Osteoblast (primary cell): ENCODE measurements around the gene TMEM164. TPM values are rescaled to one million over a fixed set of nuclear protein-coding genes. Genes with fewer than 3 reads are reported as not detected.
A peak's percentile ranks its signal among the peaks of the same experiment; 100 is the strongest.

Experiments used
- DNase-seq: peaks from one replicate; pipeline ENCODE4 v3.0.0; 2011; ENCODE audit warnings: low spot score, mixed read lengths; ENCODE audit not compliant: insufficient read length; ENCODE audit errors: missing footprints
- H2AFZ ChIP-seq: 2 replicates; pipeline ENCODE4 v1.6.0; 2011; ENCODE audit warnings: mild to moderate bottlenecking, low read length
- H3K27ac ChIP-seq: 2 replicates; pipeline ENCODE4 v1.5.1; 2011; ENCODE audit warnings: mild to moderate bottlenecking, low read depth, low read length, moderate library complexity
- H3K27me3 ChIP-seq: 2 replicates; pipeline ENCODE4 v1.6.0; 2012; ENCODE audit warnings: mild to moderate bottlenecking, control low read depth, inconsistent platforms, low read length, moderate library complexity; ENCODE audit not compliant: insufficient read depth
- H3K36me3 ChIP-seq: 2 replicates; pipeline ENCODE4 v1.5.1; 2011; ENCODE audit warnings: mild to moderate bottlenecking, low read length, control low read depth, moderate library complexity; ENCODE audit not compliant: insufficient read depth
- H3K4me1 ChIP-seq: 2 replicates; pipeline ENCODE4 v1.5.1; 2011; ENCODE audit warnings: mild to moderate bottlenecking, low read length, control low read depth, moderate library complexity; ENCODE audit not compliant: insufficient read depth
- H3K4me2 ChIP-seq: 2 replicates; pipeline ENCODE4 v1.6.0; 2011; ENCODE audit warnings: mild to moderate bottlenecking, low read length; ENCODE audit not compliant: insufficient read depth
- H3K4me3 ChIP-seq: fragments of 200-600 bp; sonication (generic); 3 replicates; pipeline ENCODE4 v1.5.1; 2012; ENCODE audit warnings: mild to moderate bottlenecking, low read length, inconsistent platforms; ENCODE audit not compliant: insufficient read depth
- H3K79me2 ChIP-seq: 2 replicates; pipeline ENCODE4 v1.6.0; 2012; ENCODE audit warnings: mild to moderate bottlenecking, low read length, control low read depth, inconsistent platforms; ENCODE audit not compliant: insufficient read depth
- H3K9me3 ChIP-seq: 2 replicates; pipeline ENCODE4 v1.5.1; 2011; ENCODE audit warnings: low read depth, low read length, control low read depth
- H4K20me1 ChIP-seq: 2 replicates; pipeline ENCODE4 v1.6.0; 2012; ENCODE audit warnings: mild to moderate bottlenecking, low read length, control low read depth; ENCODE audit not compliant: insufficient read depth
- CTCF ChIP-seq: IDR thresholded peaks from 2 replicates; pipeline ENCODE4 v1.5.1; 2011; ENCODE audit warnings: mild to moderate bottlenecking, low read depth, low read length, moderate library complexity; ENCODE audit errors: extremely low read depth
- total RNA-seq: library from RNA; depleted of rRNA; stranded (reverse); fragments of >200 nt; gene quantifications from 2 replicates; pipeline ENCODE4 v1.2.3, GENCODE V29; 2012

TMEM164 gene
- total RNA-seq, 1 donor = 7.6 TPM

- H4K20me1 ChIP-seq = no peaks in the 10 kb centered on the region
- peaks cover 39% of the 10 kb centered on the region for H3K4me1 ChIP-seq
- DNase-seq = peak; percentile 68
- peak overlapping the region; percentile 98 for H3K27ac ChIP-seq
- H3K36me3 ChIP-seq = no peaks in the 10 kb centered on the region
- H3K79me2 ChIP-seq = no peaks in the 10 kb centered on the region
- no peaks in the 10 kb centered on the region for H3K27me3 ChIP-seq
- TF ChIP-seq CTCF = no peak
- no peaks in the 10 kb centered on the region for H3K9me3 ChIP-seq
- H3K4me2 ChIP-seq = peak overlapping the region; percentile 73
- no peak overlapping the region for H2AFZ ChIP-seq
- peak overlapping the region; percentile 36 for H3K4me3 ChIP-seq
Observed at GRCh38 chrX:110086916-110087484, 84.1 kb downstream of the TMEM164 start.

- H3K4me3 ChIP-seq = peak overlapping the region; percentile 36
Observed at GRCh38 chrX:110087485-110088356, 84.8 kb downstream of the TMEM164 start.

GRCh38 chrX:110089656-110090403 is 86.9 kb downstream of the TMEM164 start:
- Histone ChIP-seq H3K27me3 (no peaks in the 10 kb centered on the region), H2AFZ (no peak overlapping the region), H3K36me3 (no peaks in the 10 kb centered on the region), H3K27ac (no peak overlapping the region), H3K4me1 (peaks cover 31% of the 10 kb centered on the region), H4K20me1 (no peaks in the 10 kb centered on the region), H3K4me3 (no peak overlapping the region), H3K9me3 (no peaks in the 10 kb centered on the region), H3K4me2 (no peak overlapping the region), H3K79me2 (no peaks in the 10 kb centered on the region)
- no peak for TF ChIP-seq CTCF
- no peak for DNase-seq

More at GRCh38 chrX:110087485-110088356, 84.8 kb downstream of the TMEM164 start:
- Histone ChIP-seq H3K27me3 (no peaks in the 10 kb centered on the region), H3K9me3 (no peaks in the 10 kb centered on the region), H3K79me2 (no peaks in the 10 kb centered on the region), H3K4me1 (peaks cover 34% of the 10 kb centered on the region), H2AFZ (no peak overlapping the region), H3K4me2 (peak overlapping the region; percentile 73), H3K27ac (peak overlapping the region; percentile 98), H3K36me3 (no peaks in the 10 kb centered on the region), H4K20me1 (no peaks in the 10 kb centered on the region)
- DNase-seq = peak; percentile 19
- TF ChIP-seq CTCF = no peak
